GM19043 (cell line): ENCODE results near the gene FAM117B.
"Not testable (repeated sequence)": the region's sequence is repeated elsewhere in the genome, so short reads cannot be mapped to it uniquely, and the experiment has no call there.

ENCODE experiments used
- ATAC-seq: cut with Tn5 transposase; IDR thresholded peaks from one replicate; pipeline ENCODE4 v1.9.1; 2021; ENCODE audit warnings: low read depth; ENCODE audit not compliant: unreplicated experiment

FAM117B gene

GRCh38 chr2:202636213-202636513, 1.4 kb downstream of the FAM117B start:
- ATAC-seq, result peak; percentile 19

- ATAC-seq, result no peak
Observed at GRCh38 chr2:202638721-202639120, 4.0 kb downstream of the FAM117B start.

- no peak for ATAC-seq
Observed at GRCh38 chr2:202639231-202639630, 4.5 kb downstream of the FAM117B start.

- ATAC-seq, result no peak
Observed at GRCh38 chr2:202642567-202642966, 7.8 kb downstream of the FAM117B start.

GRCh38 chr2:202643012-202643858, 8.5 kb downstream of the FAM117B start:
- ATAC-seq, result no peak

- no peak for ATAC-seq
Observed at GRCh38 chr2:202652119-202652518, 17.4 kb downstream of the FAM117B start.

GRCh38 chr2:202653890-202654289, 19.1 kb downstream of the FAM117B start:
- no peak for ATAC-seq

- no peak for ATAC-seq
Observed at GRCh38 chr2:202657876-202658275, 23.1 kb downstream of the FAM117B start.

- ATAC-seq, result no peak
Observed at GRCh38 chr2:202660796-202661195, 26.0 kb downstream of the FAM117B start.

- no peak for ATAC-seq
Observed at GRCh38 chr2:202669841-202670240, 35.1 kb downstream of the FAM117B start.

- no peak for ATAC-seq
Observed at GRCh38 chr2:202671317-202672035, 36.7 kb downstream of the FAM117B start.

- not testable (repeated sequence) for ATAC-seq
Observed at GRCh38 chr2:202675097-202675496, 40.3 kb downstream of the FAM117B start.

- ATAC-seq, result no peak
Observed at GRCh38 chr2:202679980-202680379, 45.2 kb downstream of the FAM117B start.

GRCh38 chr2:202680512-202680911, 45.7 kb downstream of the FAM117B start:
- no peak for ATAC-seq

- no peak for ATAC-seq
Observed at GRCh38 chr2:202681688-202682205, 47.0 kb downstream of the FAM117B start.

- no peak for ATAC-seq
Observed at GRCh38 chr2:202682274-202682673, 47.5 kb downstream of the FAM117B start.

GRCh38 chr2:202687276-202687675, 52.5 kb downstream of the FAM117B start:
- ATAC-seq, result no peak

GRCh38 chr2:202689459-202689858, 54.7 kb downstream of the FAM117B start:
- no peak for ATAC-seq

GRCh38 chr2:202689898-202690297, 55.1 kb downstream of the FAM117B start:
- no peak for ATAC-seq

- ATAC-seq, result no peak
Observed at GRCh38 chr2:202690321-202690900, 55.6 kb downstream of the FAM117B start.

- ATAC-seq, result no peak
Observed at GRCh38 chr2:202693503-202693902, 58.7 kb downstream of the FAM117B start.
